PFSK-1 (cell line): ENCODE data around the gene RPL29.

Experiments
- FOXP2 ChIP-seq: optimal IDR thresholded peaks from 2 replicates; pipeline ENCODE3; 2011; ENCODE audit warnings: borderline replicate concordance, control low read depth, inconsistent platforms; ENCODE audit not compliant: insufficient read depth; ENCODE audit errors: extremely low read length, extremely low read depth
- POLR2AphosphoS5 ChIP-seq: IDR thresholded peaks from 2 replicates; pipeline ENCODE4 v1.6.1; 2012; ENCODE audit warnings: low read depth, mild to moderate bottlenecking, control low read depth, low read length, moderate library complexity
- SIN3A ChIP-seq: IDR thresholded peaks from 2 replicates; pipeline ENCODE4 v1.6.1; 2012; ENCODE audit warnings: mild to moderate bottlenecking, low read length, moderate library complexity, borderline replicate concordance; ENCODE audit not compliant: insufficient read depth
- TAF1 ChIP-seq: IDR thresholded peaks from 2 replicates; pipeline ENCODE4 v1.6.1; 2012; ENCODE audit warnings: low read length, control low read depth, borderline replicate concordance; ENCODE audit not compliant: insufficient read depth
- TF ChIP-seq, protein P1 (sequence below), 2 experiments: IDR thresholded peaks; 2 replicates each; pipeline versions ENCODE4 v1.6.1 to v1.8.0; 2011 to 2012; ENCODE audit warnings: low read depth in 2 of 2, low read length in 2 of 2, control low read depth in 1 of 2, inconsistent platforms in 1 of 2, mild to moderate bottlenecking in 1 of 2, moderate library complexity in 1 of 2; ENCODE audit not compliant: insufficient read depth in 1 of 2

Gene RPL29

DNA sequence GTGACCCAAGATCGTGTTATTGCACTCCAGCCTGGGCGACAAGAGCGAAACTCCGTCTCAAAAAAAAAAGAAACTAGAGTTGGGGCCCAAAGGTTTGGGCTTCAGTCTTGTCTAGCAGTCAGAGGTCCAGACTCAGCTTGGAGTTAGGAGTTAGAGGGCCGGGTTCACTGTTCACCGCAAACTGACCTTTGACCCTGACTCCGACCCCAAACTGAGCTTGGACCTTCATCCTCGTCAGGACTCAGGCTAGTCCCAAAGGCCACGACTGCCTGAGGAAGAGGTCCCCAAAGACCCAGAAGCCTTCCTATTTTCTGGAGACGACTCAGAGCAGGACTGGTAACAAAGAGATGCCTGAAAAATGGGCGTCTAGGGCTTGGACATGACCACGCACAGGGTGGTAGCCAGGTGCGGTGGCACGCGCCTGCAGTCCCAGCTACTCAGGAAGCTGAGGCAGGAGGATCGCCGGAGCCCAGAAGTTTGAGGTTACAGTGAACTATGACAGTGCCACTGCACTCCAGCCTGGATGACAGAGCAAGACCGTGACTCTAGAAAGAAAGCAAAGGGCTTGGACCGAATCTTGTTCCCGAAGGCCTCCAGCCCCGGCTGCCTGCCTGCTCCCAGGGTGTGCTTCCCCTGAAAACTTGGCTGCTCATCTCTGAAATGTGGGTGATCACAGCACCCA lies 22.8 kb upstream of the RPL29 start:
- TF ChIP-seq FOXP2 (no peak), TAF1 (no peak), SIN3A (no peak), POLR2AphosphoS5 (no peak)
- TF ChIP-seq, protein P1, sequence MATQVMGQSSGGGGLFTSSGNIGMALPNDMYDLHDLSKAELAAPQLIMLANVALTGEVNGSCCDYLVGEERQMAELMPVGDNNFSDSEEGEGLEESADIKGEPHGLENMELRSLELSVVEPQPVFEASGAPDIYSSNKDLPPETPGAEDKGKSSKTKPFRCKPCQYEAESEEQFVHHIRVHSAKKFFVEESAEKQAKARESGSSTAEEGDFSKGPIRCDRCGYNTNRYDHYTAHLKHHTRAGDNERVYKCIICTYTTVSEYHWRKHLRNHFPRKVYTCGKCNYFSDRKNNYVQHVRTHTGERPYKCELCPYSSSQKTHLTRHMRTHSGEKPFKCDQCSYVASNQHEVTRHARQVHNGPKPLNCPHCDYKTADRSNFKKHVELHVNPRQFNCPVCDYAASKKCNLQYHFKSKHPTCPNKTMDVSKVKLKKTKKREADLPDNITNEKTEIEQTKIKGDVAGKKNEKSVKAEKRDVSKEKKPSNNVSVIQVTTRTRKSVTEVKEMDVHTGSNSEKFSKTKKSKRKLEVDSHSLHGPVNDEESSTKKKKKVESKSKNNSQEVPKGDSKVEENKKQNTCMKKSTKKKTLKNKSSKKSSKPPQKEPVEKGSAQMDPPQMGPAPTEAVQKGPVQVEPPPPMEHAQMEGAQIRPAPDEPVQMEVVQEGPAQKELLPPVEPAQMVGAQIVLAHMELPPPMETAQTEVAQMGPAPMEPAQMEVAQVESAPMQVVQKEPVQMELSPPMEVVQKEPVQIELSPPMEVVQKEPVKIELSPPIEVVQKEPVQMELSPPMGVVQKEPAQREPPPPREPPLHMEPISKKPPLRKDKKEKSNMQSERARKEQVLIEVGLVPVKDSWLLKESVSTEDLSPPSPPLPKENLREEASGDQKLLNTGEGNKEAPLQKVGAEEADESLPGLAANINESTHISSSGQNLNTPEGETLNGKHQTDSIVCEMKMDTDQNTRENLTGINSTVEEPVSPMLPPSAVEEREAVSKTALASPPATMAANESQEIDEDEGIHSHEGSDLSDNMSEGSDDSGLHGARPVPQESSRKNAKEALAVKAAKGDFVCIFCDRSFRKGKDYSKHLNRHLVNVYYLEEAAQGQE (IDR thresholded peaks at IDR 0.05; ENCODE audit: insufficient read depth in 1 of 2, low read depth in 2 of 2, low read length in 2 of 2) = no peak

GRCh38 chr3:52017586-52017985 lies 21.9 kb upstream of the RPL29 start:
- TF ChIP-seq SIN3A = no peak

- no peak for TF ChIP-seq SIN3A
- no peak for TF ChIP-seq TAF1
These were observed 19.9 kb upstream of the RPL29 start for GRCh38 chr3:52015438-52016228.

DNA sequence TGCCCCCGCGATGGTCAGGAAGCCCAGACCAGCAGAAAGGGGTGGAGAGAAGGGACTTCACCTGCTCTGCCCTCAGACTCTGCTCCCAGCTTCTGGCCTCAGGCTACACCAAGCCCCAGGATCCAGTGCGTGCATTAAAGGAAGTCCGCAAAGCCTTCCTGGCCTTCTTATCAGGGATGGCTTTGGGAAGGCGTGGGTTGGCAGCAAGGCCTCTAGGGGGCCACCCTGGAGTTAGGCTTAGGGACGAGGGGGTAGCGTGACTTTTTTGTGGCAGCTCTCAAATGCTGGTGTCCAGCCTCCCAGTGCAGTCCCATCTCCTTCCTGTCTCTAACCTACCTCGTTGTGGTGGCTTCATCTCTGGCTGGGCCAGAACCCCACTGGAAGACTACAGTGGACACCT lies 18.9 kb upstream of the RPL29 start:
- TF ChIP-seq, protein P1 (IDR thresholded peaks at IDR 0.05; ENCODE audit: insufficient read depth in 1 of 2, low read depth in 2 of 2, low read length in 2 of 2) = no peak
- TF ChIP-seq FOXP2 (no peak), TAF1 (no peak)

GRCh38 chr3:52013802-52014598 lies 18.3 kb upstream of the RPL29 start:
- no peak for TF ChIP-seq POLR2AphosphoS5
- no peak for TF ChIP-seq SIN3A
- TF ChIP-seq, protein P1 (IDR thresholded peaks at IDR 0.05; ENCODE audit: insufficient read depth in 1 of 2, low read depth in 2 of 2, low read length in 2 of 2) = no peak
- no peak for TF ChIP-seq TAF1
- TF ChIP-seq FOXP2 = no peak

- TF ChIP-seq, protein P1 (IDR thresholded peaks at IDR 0.05; ENCODE audit: insufficient read depth in 1 of 2, low read depth in 2 of 2, low read length in 2 of 2) = no peak
These were observed 17.0 kb upstream of the RPL29 start for GRCh38 chr3:52012699-52013098.
